GM12878 (cell line): ENCODE data around the gene IL32. TPM values are rescaled to one million over a fixed set of nuclear protein-coding genes. Genes with fewer than 3 reads are reported as not detected.
A peak's percentile ranks its signal among the peaks of the same experiment; 100 is the strongest.

ENCODE experiments used
- ATAC-seq: fragments of 200-7000 bp; cut with Tn5 transposase; 3 replicates; pipeline ENCODE4 v1.9.1; 2020; ENCODE audit warnings: mild to moderate bottlenecking, moderate library complexity
- BruUV-seq: library from RNA; stranded (reverse); fragments of 400-500 nt; replicated peaks from 2 replicates; lab custom pipeline; 2021; lab: Mats Ljungman, UMichigan
- CTCF ChIA-PET: fragments of 300-600 bp; sonication (Branson Sonifier 250); formaldehyde crosslinking; extraction: SDS; loops from one replicate; lab custom pipeline; 2021; ENCODE audit warnings: inconsistent platforms; lab: Yijun Ruan, JAX
- POLR2A ChIA-PET: fragments of 350-600 bp; formaldehyde crosslinking; extraction: SDS; loops from one replicate; lab custom pipeline; 2021; ENCODE audit warnings: inconsistent platforms; lab: Charles Lee
- RAD21 ChIA-PET: fragments of 300-600 bp; sonication (Branson Sonifier 250); formaldehyde crosslinking; loops from one replicate; lab custom pipeline; 2023; ENCODE audit warnings: antibody characterized with exemption; ENCODE audit not compliant: unreplicated experiment; lab: Charles Lee
- SMC1A ChIA-PET: fragments of 300-600 bp; sonication (Branson Sonifier 250); formaldehyde crosslinking; loops from one replicate; lab custom pipeline; 2023; ENCODE audit not compliant: unreplicated experiment, uncharacterized antibody; lab: Charles Lee
- DNase-seq: peaks from one replicate; pipeline ENCODE4 v3.0.0-alpha.2; 2011; ENCODE audit warnings: low read depth, low spot score
- FAIRE-seq: peaks from 3 replicates; lab custom pipeline; 2011; peaks lifted over from hg19 to GRCh38; lab: Jason Lieb, UNC
- H2AFZ ChIP-seq: 2 replicates; pipeline ENCODE4 v1.6.0; 2011; ENCODE audit warnings: low read depth, low read length, control low read depth; ENCODE audit not compliant: control insufficient read depth
- H3K27ac ChIP-seq: 2 replicates; pipeline ENCODE4 v1.5.1; 2011; ENCODE audit warnings: control low read depth; ENCODE audit not compliant: control insufficient read depth, insufficient read depth
- H3K27me3 ChIP-seq, 2 experiments: replicated peaks in 1 of 2; 2 replicates each; pipeline versions ENCODE4 v1.6.0 to v1.6.1; 2011; ENCODE audit warnings: low read length in 1 of 2; ENCODE audit not compliant: control insufficient read depth in 2 of 2, insufficient read depth in 2 of 2
- H3K36me3 ChIP-seq, 2 experiments: 2 replicates each; pipeline ENCODE4 v1.5.1; 2011; ENCODE audit warnings: low read length in 1 of 2; ENCODE audit not compliant: control insufficient read depth in 2 of 2, insufficient read depth in 2 of 2
- H3K4me1 ChIP-seq: 2 replicates; pipeline ENCODE4 v1.6.1; 2011; ENCODE audit warnings: mild to moderate bottlenecking, low read length, moderate library complexity, mixed read lengths; ENCODE audit not compliant: control insufficient read depth, insufficient read depth
- H3K4me2 ChIP-seq: 2 replicates; pipeline ENCODE4 v1.6.0; 2011; ENCODE audit warnings: control low read depth; ENCODE audit not compliant: control insufficient read depth, insufficient read depth
- H3K4me3 ChIP-seq: fragments of 200-600 bp; sonication (generic); 2 replicates; pipeline ENCODE4 v1.5.1; 2016
- H3K79me2 ChIP-seq: 2 replicates; pipeline ENCODE4 v1.6.0; 2011; ENCODE audit warnings: low read length; ENCODE audit not compliant: control insufficient read depth, insufficient read depth
- H3K9ac ChIP-seq: 2 replicates; pipeline ENCODE4 v1.8.0; 2011; ENCODE audit warnings: low read length, control low read depth, mixed read lengths; ENCODE audit not compliant: control insufficient read depth, insufficient read depth
- H3K9me3 ChIP-seq: replicated peaks from 3 replicates; pipeline ENCODE4 v1.5.1; 2011; ENCODE audit warnings: mild to moderate bottlenecking, low read length; ENCODE audit not compliant: control insufficient read depth, insufficient read depth
- H4K20me1 ChIP-seq: 2 replicates; pipeline ENCODE4 v1.6.0; 2011; ENCODE audit not compliant: control insufficient read depth, insufficient read depth
- BRCA1 ChIP-seq: IDR thresholded peaks from 2 replicates; pipeline ENCODE4 v1.6.1; 2011; ENCODE audit warnings: low read depth, low read length, improper control_type of control experiment
- CHD1 ChIP-seq: IDR thresholded peaks from 2 replicates; pipeline ENCODE4 v1.6.1; 2012; ENCODE audit warnings: low read depth, low read length, improper control_type of control experiment
- FOXK2 ChIP-seq: fragments of 450-650 bp; IDR thresholded peaks from 2 replicates; pipeline ENCODE4 v1.6.1; 2017; ENCODE audit warnings: mild to moderate bottlenecking, moderate library complexity
- IKZF1 ChIP-seq: fragments of 450-650 bp; conservative IDR thresholded peaks from 2 replicates; pipeline ENCODE4 v1.6.1; 2017; ENCODE audit warnings: antibody characterized with exemption, mild to moderate bottlenecking
- NR2F1 ChIP-seq: fragments of 450-650 bp; conservative IDR thresholded peaks from 2 replicates; pipeline ENCODE4 v1.6.1; 2017; ENCODE audit warnings: mild to moderate bottlenecking
- PAX8 ChIP-seq: fragments of 450-650 bp; IDR thresholded peaks from 2 replicates; pipeline ENCODE4 v1.6.1; 2017; ENCODE audit warnings: mild to moderate bottlenecking, moderate library complexity
- RAD21 ChIP-seq: IDR thresholded peaks from 2 replicates; pipeline ENCODE4 v1.6.1; 2011; ENCODE audit warnings: mild to moderate bottlenecking, low read depth, low read length, moderate library complexity; ENCODE audit not compliant: insufficient read depth
- RFX5 ChIP-seq: IDR thresholded peaks from 2 replicates; pipeline ENCODE4 v1.6.1; 2011; ENCODE audit warnings: low read depth, low read length, improper control_type of control experiment
- SIX5 ChIP-seq: IDR thresholded peaks from 2 replicates; pipeline ENCODE4 v1.6.1; 2011; ENCODE audit warnings: mild to moderate bottlenecking, low read depth, low read length, moderate library complexity; ENCODE audit not compliant: severe bottlenecking
- SMC3 ChIP-seq: IDR thresholded peaks from 2 replicates; pipeline ENCODE4 v1.6.1; 2011; ENCODE audit warnings: low read length, improper control_type of control experiment, borderline replicate concordance
- WGBS: methylation state at CpG from one replicate; pipeline ENCODE4 v1.1.6; 2016; ENCODE audit warnings: low lambda C conversion rate; ENCODE audit not compliant: insufficient replicate concordance, insufficient coverage; ENCODE audit errors: missing lambda C conversion rate; 5-methylcytosine and 5-hydroxymethylcytosine counted together
- in situ Hi-C: fragments of 300-500 bp; cut with MboI; formaldehyde crosslinking; loops from 9 replicates; pipeline ENCODE4 v1.14.3; 2018; ENCODE audit warnings: mixed read lengths
- intact Hi-C: fragments of 100-400 bp; cut with micrococcal nuclease; formaldehyde crosslinking; loops from one replicate; pipeline ENCODE4 v1.14.2; 2022; ENCODE audit not compliant: unreplicated experiment
- polyA plus RNA-seq, 11 experiments: library from polyadenylated mRNA; depleted of rRNA in 4 of 11; unstranded in 6 of 11; stranded (reverse) in 5 of 11; fragments of >200 nt; fragmentation: Nextera tagmentation in 4 of 11; fragmentation: Illumina TruSeq in 1 of 11; extraction: Ambion mirVana in 4 of 11; extraction: Trizol in 1 of 11; gene quantifications; 1 replicate in 1 of 11; 2 replicates in 10 of 11; pipeline versions ENCODE4 v1.2.1 to v1.2.3, GENCODE V29; 2011 to 2016; ENCODE audit warnings: inconsistent platforms in 2 of 11, missing spikeins in 2 of 11, low read depth in 1 of 11
- total RNA-seq, 4 experiments: library from RNA; depleted of rRNA in 3 of 4; stranded (reverse); fragments of >200 nt in 3 of 4; fragmentation: Illumina TruSeq in 1 of 4; extraction: Trizol in 1 of 4; gene quantifications; 2 replicates each; pipeline versions ENCODE4 v1.2.1 to v1.2.3, GENCODE V29; 2013 to 2021
- TF ChIP-seq, protein P1 (sequence below): IDR thresholded peaks from 2 replicates; pipeline ENCODE4 v1.6.1; 2012; ENCODE audit warnings: mild to moderate bottlenecking, low read depth, low read length
- TF ChIP-seq, protein P2 (sequence below), 3 experiments: IDR thresholded peaks in 2 of 3; conservative IDR thresholded peaks in 1 of 3; 2 replicates each; pipeline ENCODE4 v1.5.1; 2011; ENCODE audit warnings: low read depth in 3 of 3, low read length in 3 of 3, mild to moderate bottlenecking in 3 of 3, control low read depth in 2 of 3, moderate library complexity in 2 of 3, inconsistent platforms in 1 of 3, mixed read lengths in 1 of 3; ENCODE audit not compliant: control insufficient read depth in 2 of 3, insufficient read depth in 1 of 3; ENCODE audit errors: extremely low read depth in 1 of 3
- TF ChIP-seq, protein P3 (sequence below): IDR thresholded peaks from 2 replicates; pipeline ENCODE4 v1.6.1; 2011; ENCODE audit warnings: borderline replicate concordance, low read depth, mild to moderate bottlenecking, moderate library complexity, mixed read lengths, low read length; ENCODE audit not compliant: insufficient read depth; ENCODE audit errors: extremely low read length

Gene IL32
- total and polyA plus RNA-seq, 10 of the 15 experiments (the other 5 are each of a cell fraction or from before 2014, with no cell fraction given) = 27.0 to 122 (median 55.8) TPM

DNA sequence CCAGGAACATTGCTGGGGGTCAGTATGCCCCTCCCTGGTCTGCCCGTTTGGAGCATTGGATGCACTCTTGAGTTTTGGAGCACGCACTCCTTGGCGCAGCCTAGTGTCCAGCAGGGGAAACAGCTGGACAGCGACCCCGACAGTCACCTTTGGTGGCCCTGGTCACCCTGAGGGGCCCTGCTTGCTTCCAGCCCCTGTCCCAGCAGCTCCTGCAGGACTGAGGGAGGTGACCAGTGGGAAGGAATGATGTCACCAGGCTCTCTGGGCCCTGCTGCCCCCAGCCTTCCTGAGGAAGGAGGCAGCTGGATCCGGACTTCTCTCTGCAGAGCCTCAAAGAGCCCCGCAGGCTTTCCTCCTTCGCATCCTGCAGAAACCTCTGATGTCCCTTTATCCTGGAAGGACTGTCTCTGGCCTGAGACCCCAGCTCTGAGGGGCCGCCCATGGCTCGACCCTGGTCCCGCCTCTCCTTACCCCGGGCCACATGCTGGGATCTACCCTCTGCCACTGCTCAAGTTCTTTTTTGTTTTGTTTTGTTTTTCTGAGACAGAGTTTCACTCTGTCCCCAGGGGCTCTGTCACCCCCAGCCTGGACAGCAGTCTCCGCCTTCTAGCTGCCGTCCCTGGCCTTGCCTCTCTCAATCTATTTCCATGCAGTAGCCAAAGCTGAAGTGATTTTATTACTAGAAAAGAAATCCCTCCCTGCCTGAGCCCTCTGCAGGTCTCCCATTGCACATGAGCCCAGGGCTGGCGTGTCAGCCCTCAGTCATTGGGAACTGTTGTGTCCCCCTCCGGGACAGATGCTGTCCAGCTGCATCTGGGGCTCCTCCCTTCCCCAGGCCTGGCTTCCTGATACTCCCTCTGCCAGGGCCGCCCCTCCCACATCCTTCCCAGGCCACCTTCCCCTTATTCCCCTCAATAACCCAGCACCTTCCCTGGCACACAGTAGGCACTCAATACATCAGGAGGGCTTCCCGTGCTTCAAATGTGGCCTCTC, 22.1 kb downstream of the IL32 start:
- ATAC-seq (peak; percentile 73), DNase-seq (no peak), FAIRE-seq (no peak)
- H3K27me3 ChIP-seq = no peaks in the 10 kb centered on the region
- H3K9me3 ChIP-seq = no peaks in the 10 kb centered on the region
- H3K9ac ChIP-seq = no peak overlapping the region
- BruUV-seq = no TSS peak
- H3K79me2 ChIP-seq = no peaks in the 10 kb centered on the region
- no peaks in the 10 kb centered on the region for H3K36me3 ChIP-seq
- 55% methylated on average over 18 of the region's 18 CpGs for WGBS
- ChIA-PET RAD21 (interaction anchor here (1.1 to 1.5 kb wide), 3 partner anchors 24 to 42 kb away, joined by 3 to 4 read pairs (median 3); no protein-coding TSS in a partner anchor), SMC1A (interaction anchor here (1.0 to 1.5 kb wide), 2 partner anchors 10 to 23 kb away, joined by 4 read pairs; partner anchors contain the start of gene IL32), CTCF (interaction anchor here (0.6 to 21.2 kb wide), 9 partner anchors 9 to 84 kb away, joined by 3 to 396 read pairs (median 5); partner anchors contain the start of gene IL32), POLR2A (interaction anchor here (1.0 to 1.4 kb wide), 2 partner anchors 10 to 13 kb away, joined by 3 read pairs; no protein-coding TSS in a partner anchor)
- no peak overlapping the region for H3K4me2 ChIP-seq
- H3K4me1 ChIP-seq = no peaks in the 10 kb centered on the region
- in situ Hi-C loops (no loop called here), intact Hi-C loops (no loop called here)
- no peaks in the 10 kb centered on the region for H4K20me1 ChIP-seq
- no peak overlapping the region for H2AFZ ChIP-seq
- H3K27ac ChIP-seq = no peak overlapping the region
- H3K4me3 ChIP-seq = no peak overlapping the region
- TF ChIP-seq, protein P1, sequence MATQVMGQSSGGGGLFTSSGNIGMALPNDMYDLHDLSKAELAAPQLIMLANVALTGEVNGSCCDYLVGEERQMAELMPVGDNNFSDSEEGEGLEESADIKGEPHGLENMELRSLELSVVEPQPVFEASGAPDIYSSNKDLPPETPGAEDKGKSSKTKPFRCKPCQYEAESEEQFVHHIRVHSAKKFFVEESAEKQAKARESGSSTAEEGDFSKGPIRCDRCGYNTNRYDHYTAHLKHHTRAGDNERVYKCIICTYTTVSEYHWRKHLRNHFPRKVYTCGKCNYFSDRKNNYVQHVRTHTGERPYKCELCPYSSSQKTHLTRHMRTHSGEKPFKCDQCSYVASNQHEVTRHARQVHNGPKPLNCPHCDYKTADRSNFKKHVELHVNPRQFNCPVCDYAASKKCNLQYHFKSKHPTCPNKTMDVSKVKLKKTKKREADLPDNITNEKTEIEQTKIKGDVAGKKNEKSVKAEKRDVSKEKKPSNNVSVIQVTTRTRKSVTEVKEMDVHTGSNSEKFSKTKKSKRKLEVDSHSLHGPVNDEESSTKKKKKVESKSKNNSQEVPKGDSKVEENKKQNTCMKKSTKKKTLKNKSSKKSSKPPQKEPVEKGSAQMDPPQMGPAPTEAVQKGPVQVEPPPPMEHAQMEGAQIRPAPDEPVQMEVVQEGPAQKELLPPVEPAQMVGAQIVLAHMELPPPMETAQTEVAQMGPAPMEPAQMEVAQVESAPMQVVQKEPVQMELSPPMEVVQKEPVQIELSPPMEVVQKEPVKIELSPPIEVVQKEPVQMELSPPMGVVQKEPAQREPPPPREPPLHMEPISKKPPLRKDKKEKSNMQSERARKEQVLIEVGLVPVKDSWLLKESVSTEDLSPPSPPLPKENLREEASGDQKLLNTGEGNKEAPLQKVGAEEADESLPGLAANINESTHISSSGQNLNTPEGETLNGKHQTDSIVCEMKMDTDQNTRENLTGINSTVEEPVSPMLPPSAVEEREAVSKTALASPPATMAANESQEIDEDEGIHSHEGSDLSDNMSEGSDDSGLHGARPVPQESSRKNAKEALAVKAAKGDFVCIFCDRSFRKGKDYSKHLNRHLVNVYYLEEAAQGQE = peak; percentile 54; the same call in 1 of the 2 replicates
- TF ChIP-seq FOXK2 (no peak), RAD21 (0 out of 2 replicates have a peak, but pooled peaks have one; percentile 26), BRCA1 (no peak), SIX5 (no peak), NR2F1 (peak; percentile 52), IKZF1 (0 out of 2 replicates have a peak, but pooled peaks have one; percentile 25), SMC3 (peak; percentile 30; the same call in 1 of the 2 replicates), RFX5 (no peak), PAX8 (no peak), CHD1 (no peak)
- TF ChIP-seq, protein P2, sequence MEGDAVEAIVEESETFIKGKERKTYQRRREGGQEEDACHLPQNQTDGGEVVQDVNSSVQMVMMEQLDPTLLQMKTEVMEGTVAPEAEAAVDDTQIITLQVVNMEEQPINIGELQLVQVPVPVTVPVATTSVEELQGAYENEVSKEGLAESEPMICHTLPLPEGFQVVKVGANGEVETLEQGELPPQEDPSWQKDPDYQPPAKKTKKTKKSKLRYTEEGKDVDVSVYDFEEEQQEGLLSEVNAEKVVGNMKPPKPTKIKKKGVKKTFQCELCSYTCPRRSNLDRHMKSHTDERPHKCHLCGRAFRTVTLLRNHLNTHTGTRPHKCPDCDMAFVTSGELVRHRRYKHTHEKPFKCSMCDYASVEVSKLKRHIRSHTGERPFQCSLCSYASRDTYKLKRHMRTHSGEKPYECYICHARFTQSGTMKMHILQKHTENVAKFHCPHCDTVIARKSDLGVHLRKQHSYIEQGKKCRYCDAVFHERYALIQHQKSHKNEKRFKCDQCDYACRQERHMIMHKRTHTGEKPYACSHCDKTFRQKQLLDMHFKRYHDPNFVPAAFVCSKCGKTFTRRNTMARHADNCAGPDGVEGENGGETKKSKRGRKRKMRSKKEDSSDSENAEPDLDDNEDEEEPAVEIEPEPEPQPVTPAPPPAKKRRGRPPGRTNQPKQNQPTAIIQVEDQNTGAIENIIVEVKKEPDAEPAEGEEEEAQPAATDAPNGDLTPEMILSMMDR (IDR thresholded peaks at IDR 0.05 in 2 of 3, conservative IDR thresholded peaks at IDR 0.05 in 1 of 3; ENCODE audit: control insufficient read depth in 2 of 3, extremely low read depth in 1 of 3, insufficient read depth in 1 of 3, low read depth in 3 of 3, low read length in 3 of 3) = peak; percentile 23 to 40 (median 38); a peak in 4 of 6 replicates
- TF ChIP-seq, protein P3, sequence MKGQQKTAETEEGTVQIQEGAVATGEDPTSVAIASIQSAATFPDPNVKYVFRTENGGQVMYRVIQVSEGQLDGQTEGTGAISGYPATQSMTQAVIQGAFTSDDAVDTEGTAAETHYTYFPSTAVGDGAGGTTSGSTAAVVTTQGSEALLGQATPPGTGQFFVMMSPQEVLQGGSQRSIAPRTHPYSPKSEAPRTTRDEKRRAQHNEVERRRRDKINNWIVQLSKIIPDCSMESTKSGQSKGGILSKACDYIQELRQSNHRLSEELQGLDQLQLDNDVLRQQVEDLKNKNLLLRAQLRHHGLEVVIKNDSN = no peak
